Hepatocyte (in vitro differentiated cells): ENCODE measurements around the gene JAM3.

Experiments
- CTCF ChIP-seq: fragments of 200-600 bp; sonication (generic); IDR thresholded peaks from 2 replicates; pipeline ENCODE4 v1.5.1; 2016; ENCODE audit warnings: antibody characterized with exemption, mild to moderate bottlenecking; ENCODE audit not compliant: poor library complexity
- EZH2 ChIP-seq: fragments of 200-600 bp; sonication (generic); IDR thresholded peaks from 2 replicates; pipeline ENCODE4 v1.6.1; 2016; ENCODE audit warnings: antibody characterized with exemption, mild to moderate bottlenecking, borderline replicate concordance
- EZH2phosphoT487 ChIP-seq: fragments of 200-600 bp; sonication (generic); IDR thresholded peaks from one replicate; pipeline ENCODE4 v1.6.1; 2018; ENCODE audit warnings: antibody characterized with exemption, mild to moderate bottlenecking, low read depth, moderate library complexity; ENCODE audit not compliant: unreplicated experiment, severe bottlenecking

GRCh38 chr11:134159652-134160051, 90.8 kb downstream of the JAM3 start:
- TF ChIP-seq CTCF (no peak), EZH2 (no peak), EZH2phosphoT487 (no peak)
